NCI-H2227 (cell line): ENCODE data around the gene ELP5.

Experiments
- DNase-seq: peaks from one replicate; lab custom pipeline; 2025; ENCODE audit not compliant: unreplicated experiment; lab: John Stamatoyannopoulos, UW

Gene ELP5

GRCh38 chr17:7308625-7309433, 56.8 kb downstream of the ELP5 start:
- peak; percentile 81 for DNase-seq
